Pancreas (tissue), 10 donors: ENCODE measurements around the gene SLC22A6. TPM values are rescaled to one million over a fixed set of nuclear protein-coding genes. Genes with fewer than 3 reads are reported as not detected.

Experiments
- ATAC-seq, 4 donors: fragments of 200-7000 bp; cut with Tn5 transposase; one replicate each; pipeline versions ENCODE4 v1.8.0 to v1.9.1; 2020; ENCODE audit warnings: mild to moderate bottlenecking in 4 of 4, moderate library complexity in 4 of 4
- DNase-seq, 6 donors: peaks; one replicate each; pipeline ENCODE4 v3.0.0-alpha.2; 2020
- FAIRE-seq: peaks from 2 replicates; lab custom pipeline; 2012; peaks lifted over from hg19 to GRCh38; lab: Jason Lieb, UNC
- H3K27ac ChIP-seq, 4 donors: fragments of 200-600 bp; sonication (generic); 1 replicate in 3 of 4; 2 replicates in 1 of 4; pipeline versions ENCODE4 v1.5.0 to v1.8.0; 2020
- H3K27me3 ChIP-seq, 4 donors: fragments of 200-600 bp; one replicate each; pipeline ENCODE4 v1.8.0; 2021
- H3K36me3 ChIP-seq, 3 donors: fragments of 200-600 bp; sonication (generic) in 1 of 3; one replicate each; pipeline versions ENCODE4 v1.5.0 to v1.8.0; 2020 to 2021
- H3K4me1 ChIP-seq, 3 donors: fragments of 200-600 bp; one replicate each; pipeline ENCODE4 v1.8.0; 2021
- H3K4me3 ChIP-seq, 4 donors: fragments of 200-600 bp; sonication (generic) in 2 of 4; one replicate each; pipeline versions ENCODE4 v1.5.0 to v1.8.0; 2020 to 2021
- H3K9me3 ChIP-seq, 4 donors: fragments of 200-600 bp; one replicate each; pipeline ENCODE4 v1.8.0; 2021
- WGBS, 2 donors: extraction: QIAGEN DNeasy Blood & Tissue Kit; methylation state at CpG; one replicate each; pipeline ENCODE4 v1.1.7; 2013; 5-methylcytosine and 5-hydroxymethylcytosine counted together
- intact Hi-C, 3 donors: fragments of 100-400 bp; cut with DNase I; formaldehyde crosslinking; loops; one replicate each; pipeline versions ENCODE4 v1.11.1 to v1.14.2; 2022
- polyA plus RNA-seq, 2 donors: library from polyadenylated mRNA; stranded (reverse); fragments of 200-250 nt; gene quantifications; one replicate each; pipeline ENCODE4 v1.2.3, GENCODE V29; 2013
- total RNA-seq, 6 donors: library from RNA; stranded (reverse); fragmentation: NEBNext Ultra II Directional in 4 of 6; extraction: Animal tissue kit (Norgen Biotek cat#: 25700) in 4 of 6; gene quantifications; one replicate each; pipeline versions ENCODE4 v1.2.1 to v1.2.4, GENCODE V29; 2021 to 2023
- TF ChIP-seq, protein P1 (sequence below), 4 donors: fragments of 200-600 bp; sonication (generic) in 3 of 4; IDR thresholded peaks; one replicate each; pipeline versions ENCODE4 v1.5.0 to v1.8.0; 2021; ENCODE audit warnings: antibody characterized with exemption in 4 of 4
- donor health status: healthy with polysubstance abuse.
- donor health status: DM: no; HTN: no; CAD: no; lungs with moderate emphysema.
- donor health status: DM: no; HTN: no; CAD: no.
- donor health status: control.
- donor health status: control.
- donor health status: Bipolar disorder and iron deficiency.
- donor health status: DM: yes; HTN: yes; CAD: no.
- donor health status: DM: no; HTN: no; CAD: no.
- donor health status: DM: no; HTN: no; CAD: no.
- donor health status: DM: yes; HTN: yes; CAD: no.

The SLC22A6 gene
- total and polyA plus RNA-seq, 8 donors, result not detected

- Histone ChIP-seq H3K27ac (no peak overlapping the region), H3K27me3 (no peaks in the 10 kb centered on the region), H3K4me3 (no peak overlapping the region), H3K4me1 (peaks cover 0 to 4% (median 0%) of the 10 kb centered on the region in 3 donors), H3K9me3 (no peaks in the 10 kb centered on the region), H3K36me3 (no peaks in the 10 kb centered on the region)
- intact Hi-C loops, result no loop called here
- FAIRE-seq (no peak), DNase-seq (no peak), ATAC-seq (no peak)
- 72 to 89% methylated on average over 3 of the region's 3 CpGs for WGBS, 2 donors
- TF ChIP-seq, protein P1, sequence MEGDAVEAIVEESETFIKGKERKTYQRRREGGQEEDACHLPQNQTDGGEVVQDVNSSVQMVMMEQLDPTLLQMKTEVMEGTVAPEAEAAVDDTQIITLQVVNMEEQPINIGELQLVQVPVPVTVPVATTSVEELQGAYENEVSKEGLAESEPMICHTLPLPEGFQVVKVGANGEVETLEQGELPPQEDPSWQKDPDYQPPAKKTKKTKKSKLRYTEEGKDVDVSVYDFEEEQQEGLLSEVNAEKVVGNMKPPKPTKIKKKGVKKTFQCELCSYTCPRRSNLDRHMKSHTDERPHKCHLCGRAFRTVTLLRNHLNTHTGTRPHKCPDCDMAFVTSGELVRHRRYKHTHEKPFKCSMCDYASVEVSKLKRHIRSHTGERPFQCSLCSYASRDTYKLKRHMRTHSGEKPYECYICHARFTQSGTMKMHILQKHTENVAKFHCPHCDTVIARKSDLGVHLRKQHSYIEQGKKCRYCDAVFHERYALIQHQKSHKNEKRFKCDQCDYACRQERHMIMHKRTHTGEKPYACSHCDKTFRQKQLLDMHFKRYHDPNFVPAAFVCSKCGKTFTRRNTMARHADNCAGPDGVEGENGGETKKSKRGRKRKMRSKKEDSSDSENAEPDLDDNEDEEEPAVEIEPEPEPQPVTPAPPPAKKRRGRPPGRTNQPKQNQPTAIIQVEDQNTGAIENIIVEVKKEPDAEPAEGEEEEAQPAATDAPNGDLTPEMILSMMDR (IDR thresholded peaks at IDR 0.05), result no peak
These were observed 22.4 kb downstream of the SLC22A6 start for GRCh38 chr11:62962391-62962790.

DNA sequence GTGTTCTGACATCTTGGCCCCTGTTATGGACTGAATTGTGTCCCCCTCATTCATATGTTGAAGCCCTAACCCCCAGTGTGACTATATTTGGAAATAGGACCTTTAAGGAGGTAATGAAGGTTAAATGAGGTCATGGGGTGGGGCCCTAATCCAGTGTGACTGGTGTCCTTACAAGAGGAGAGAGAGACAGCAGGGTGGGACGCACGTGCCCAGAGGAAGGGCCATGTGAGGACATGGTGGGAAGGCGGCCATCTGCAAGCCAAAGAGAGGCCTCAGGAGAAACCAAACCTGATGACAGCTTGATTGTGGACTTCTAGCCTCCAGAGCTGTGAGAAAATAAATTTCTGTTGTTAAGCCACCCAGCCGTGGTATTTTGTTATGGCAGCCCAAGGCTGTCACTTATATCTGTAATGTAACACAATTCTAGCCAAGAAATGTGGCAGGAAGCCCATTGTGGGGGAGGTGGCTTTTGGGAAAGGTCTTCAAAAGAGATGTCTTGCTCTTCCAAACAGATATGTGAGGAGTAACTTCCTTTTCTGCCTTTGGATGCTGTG, 23.7 kb downstream of the SLC22A6 start:
- intact Hi-C loops, result no loop called here
- Histone ChIP-seq H3K4me1 (peaks cover 0 to 4% (median 0%) of the 10 kb centered on the region in 3 donors), H3K27ac (no peak overlapping the region), H3K36me3 (no peaks in the 10 kb centered on the region), H3K9me3 (no peaks in the 10 kb centered on the region), H3K27me3 (no peaks in the 10 kb centered on the region), H3K4me3 (no peak overlapping the region)
- no peak for FAIRE-seq
- ATAC-seq, result no peak
- DNase-seq, result no peak
- WGBS, 2 donors, result 52 to 54% methylated on average over 4 of the region's 4 CpGs
- TF ChIP-seq, protein P1 (IDR thresholded peaks at IDR 0.05), result no peak

DNA sequence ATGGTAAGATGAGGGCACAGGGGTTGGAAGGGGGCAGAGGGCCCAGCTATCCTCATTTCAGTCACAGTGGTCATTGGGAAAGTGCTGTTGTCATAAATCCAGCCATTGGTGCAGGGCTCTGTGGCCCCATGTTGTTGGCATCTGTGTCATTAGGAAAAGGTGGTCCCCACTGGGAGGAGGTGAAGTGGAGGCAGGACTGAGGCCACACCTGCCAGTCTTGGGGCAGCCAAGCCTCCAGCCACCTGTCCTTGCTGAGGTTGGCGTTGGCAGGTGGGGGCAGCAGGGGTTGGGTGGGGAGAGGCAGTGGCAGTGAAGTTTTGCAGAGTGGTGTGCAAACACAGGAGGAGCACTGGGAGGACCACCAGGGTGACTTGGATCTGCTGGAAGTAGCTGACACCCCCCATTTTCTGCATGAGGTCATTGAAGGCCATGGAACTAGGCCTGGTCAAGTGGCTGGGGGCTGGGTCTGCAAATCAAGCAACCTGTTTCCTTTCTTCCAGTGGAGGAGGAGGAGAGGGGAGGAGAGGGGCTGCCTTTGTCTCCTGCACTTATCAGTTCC, 25.3 kb downstream of the SLC22A6 start:
- Histone ChIP-seq H3K9me3 (no peaks in the 10 kb centered on the region), H3K4me3 (no peak overlapping the region), H3K27ac (no peak overlapping the region), H3K27me3 (no peaks in the 10 kb centered on the region), H3K36me3 (no peaks in the 10 kb centered on the region), H3K4me1 (peaks cover 0 to 4% (median 0%) of the 10 kb centered on the region in 3 donors)
- TF ChIP-seq, protein P1 (IDR thresholded peaks at IDR 0.05), result no peak
- FAIRE-seq (no peak), DNase-seq (no peak), ATAC-seq (no peak)
- intact Hi-C loops, result no loop called here
- WGBS, 2 donors, result 93 to 95% methylated on average over 1 of the region's 1 CpG

DNA sequence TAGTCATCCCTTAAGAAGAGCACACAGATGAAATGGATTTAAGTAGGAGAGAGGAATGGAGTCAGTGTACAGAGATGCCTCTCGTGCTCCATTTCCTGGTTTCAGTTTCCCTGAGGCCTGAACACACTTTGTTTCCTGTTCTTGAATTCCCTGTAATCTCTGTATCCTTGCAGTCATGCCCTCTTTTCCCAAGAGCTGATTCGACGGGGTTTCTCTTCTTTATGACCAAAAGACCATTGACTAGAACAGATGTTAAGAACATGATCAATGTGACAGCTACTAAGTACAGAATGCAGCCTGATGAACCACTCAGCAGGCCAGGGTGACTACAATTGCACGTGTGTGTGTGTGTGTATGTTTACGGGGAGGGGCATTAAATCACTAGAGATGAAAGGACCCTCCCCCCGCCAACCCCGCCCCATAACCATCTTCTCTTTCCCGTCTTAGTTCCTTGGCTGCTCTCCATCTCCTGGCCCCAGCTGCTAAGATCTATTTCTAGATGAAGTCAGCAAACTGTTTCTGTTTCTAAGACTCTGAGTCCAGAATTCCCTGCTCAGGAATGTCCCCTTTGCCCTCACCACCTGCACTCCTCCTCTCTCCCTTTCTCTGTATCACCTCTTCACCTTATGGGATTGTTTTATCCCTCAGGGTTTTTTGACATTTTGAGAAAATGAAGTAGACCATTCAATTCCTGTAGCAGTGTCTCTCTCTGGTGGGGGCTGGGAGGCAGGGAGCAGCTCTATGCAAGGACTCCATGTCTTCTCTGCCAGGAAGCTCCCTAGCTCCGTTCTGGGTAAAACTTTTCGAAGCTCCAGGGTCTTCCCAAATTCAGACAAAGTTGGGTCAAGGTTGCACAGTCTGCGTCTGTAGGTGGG, 26.0 kb downstream of the SLC22A6 start:
- H3K4me3 ChIP-seq, result no peak overlapping the region
- H3K36me3 ChIP-seq, result no peaks in the 10 kb centered on the region
- FAIRE-seq, result no peak
- 61 to 62% methylated on average over 11 of the region's 11 CpGs for WGBS, 2 donors
- no peaks in the 10 kb centered on the region for H3K9me3 ChIP-seq
- intact Hi-C loops, result no loop called here
- ATAC-seq, result peak in 2 of 4 donors; percentile 46 to 49
- no peak for DNase-seq
- TF ChIP-seq, protein P1 (IDR thresholded peaks at IDR 0.05), result no peak
- peaks cover 0 to 1% (median 0%) of the 10 kb centered on the region in 3 donors for H3K4me1 ChIP-seq
- H3K27ac ChIP-seq, result no peak overlapping the region
- H3K27me3 ChIP-seq, result no peaks in the 10 kb centered on the region
